Measurements from ENCODE around the gene LCN15. TPM values are rescaled to one million over a fixed set of nuclear protein-coding genes. Genes with fewer than 3 reads are reported as not detected.
A peak's percentile ranks its signal among the peaks of the same experiment; 100 is the strongest.

Gene LCN15
- total and polyA plus RNA-seq, 2 of the 13 experiments (the other 11 are each of a cell fraction or from before 2014, with no cell fraction given): 1.3 to 53.7 TPM

DNA sequence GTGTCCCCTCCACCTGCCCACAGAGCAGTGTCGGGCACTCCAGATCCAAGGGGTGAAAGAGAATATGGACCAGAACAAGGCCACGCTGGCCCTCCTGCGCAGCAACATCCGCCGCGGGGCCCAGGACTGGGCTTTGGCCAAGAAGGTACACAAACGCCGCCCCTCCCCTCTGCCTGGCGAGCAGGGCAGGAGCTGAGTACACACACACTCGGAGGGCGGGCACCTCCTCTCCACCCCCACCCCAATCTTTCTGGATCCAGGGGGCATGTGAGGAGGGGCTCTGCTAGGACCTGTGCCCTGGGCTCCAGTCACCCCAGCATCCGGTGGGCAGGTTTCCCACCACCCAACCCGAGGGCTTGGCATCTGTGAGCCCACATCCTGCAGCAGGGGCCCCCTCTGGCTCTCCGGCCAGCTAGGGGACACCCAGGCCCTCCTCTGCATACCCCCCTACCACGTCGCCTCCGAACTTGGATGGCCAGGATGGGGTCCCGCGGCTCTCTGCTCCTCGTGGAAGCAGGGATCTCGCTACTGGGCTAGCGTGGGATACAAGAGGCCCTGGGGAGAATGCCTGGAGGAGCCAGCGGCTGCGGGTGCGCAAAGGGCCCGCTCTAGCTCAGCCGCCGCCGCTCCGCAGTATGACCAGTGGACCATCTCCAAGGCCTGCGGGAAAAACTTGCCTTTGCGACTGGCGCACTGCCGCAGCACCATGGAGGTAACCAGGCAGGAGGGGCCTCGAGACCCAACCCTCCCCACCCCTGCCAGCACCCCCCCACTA is 34.9 kb upstream of the LCN15 start (continued):
- TF ChIP-seq ZNF260 (CRISPR knock-in tag; IDR thresholded peaks at IDR 0.05; ENCODE audit: borderline replicate concordance, low read depth): no peak
- TF ChIP-seq, protein P1, sequence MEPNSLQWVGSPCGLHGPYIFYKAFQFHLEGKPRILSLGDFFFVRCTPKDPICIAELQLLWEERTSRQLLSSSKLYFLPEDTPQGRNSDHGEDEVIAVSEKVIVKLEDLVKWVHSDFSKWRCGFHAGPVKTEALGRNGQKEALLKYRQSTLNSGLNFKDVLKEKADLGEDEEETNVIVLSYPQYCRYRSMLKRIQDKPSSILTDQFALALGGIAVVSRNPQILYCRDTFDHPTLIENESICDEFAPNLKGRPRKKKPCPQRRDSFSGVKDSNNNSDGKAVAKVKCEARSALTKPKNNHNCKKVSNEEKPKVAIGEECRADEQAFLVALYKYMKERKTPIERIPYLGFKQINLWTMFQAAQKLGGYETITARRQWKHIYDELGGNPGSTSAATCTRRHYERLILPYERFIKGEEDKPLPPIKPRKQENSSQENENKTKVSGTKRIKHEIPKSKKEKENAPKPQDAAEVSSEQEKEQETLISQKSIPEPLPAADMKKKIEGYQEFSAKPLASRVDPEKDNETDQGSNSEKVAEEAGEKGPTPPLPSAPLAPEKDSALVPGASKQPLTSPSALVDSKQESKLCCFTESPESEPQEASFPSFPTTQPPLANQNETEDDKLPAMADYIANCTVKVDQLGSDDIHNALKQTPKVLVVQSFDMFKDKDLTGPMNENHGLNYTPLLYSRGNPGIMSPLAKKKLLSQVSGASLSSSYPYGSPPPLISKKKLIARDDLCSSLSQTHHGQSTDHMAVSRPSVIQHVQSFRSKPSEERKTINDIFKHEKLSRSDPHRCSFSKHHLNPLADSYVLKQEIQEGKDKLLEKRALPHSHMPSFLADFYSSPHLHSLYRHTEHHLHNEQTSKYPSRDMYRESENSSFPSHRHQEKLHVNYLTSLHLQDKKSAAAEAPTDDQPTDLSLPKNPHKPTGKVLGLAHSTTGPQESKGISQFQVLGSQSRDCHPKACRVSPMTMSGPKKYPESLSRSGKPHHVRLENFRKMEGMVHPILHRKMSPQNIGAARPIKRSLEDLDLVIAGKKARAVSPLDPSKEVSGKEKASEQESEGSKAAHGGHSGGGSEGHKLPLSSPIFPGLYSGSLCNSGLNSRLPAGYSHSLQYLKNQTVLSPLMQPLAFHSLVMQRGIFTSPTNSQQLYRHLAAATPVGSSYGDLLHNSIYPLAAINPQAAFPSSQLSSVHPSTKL (CRISPR knock-in tag; IDR thresholded peaks at IDR 0.05): peak; percentile 42; the same call in 1 of the 2 replicates
- TF ChIP-seq, protein P2, sequence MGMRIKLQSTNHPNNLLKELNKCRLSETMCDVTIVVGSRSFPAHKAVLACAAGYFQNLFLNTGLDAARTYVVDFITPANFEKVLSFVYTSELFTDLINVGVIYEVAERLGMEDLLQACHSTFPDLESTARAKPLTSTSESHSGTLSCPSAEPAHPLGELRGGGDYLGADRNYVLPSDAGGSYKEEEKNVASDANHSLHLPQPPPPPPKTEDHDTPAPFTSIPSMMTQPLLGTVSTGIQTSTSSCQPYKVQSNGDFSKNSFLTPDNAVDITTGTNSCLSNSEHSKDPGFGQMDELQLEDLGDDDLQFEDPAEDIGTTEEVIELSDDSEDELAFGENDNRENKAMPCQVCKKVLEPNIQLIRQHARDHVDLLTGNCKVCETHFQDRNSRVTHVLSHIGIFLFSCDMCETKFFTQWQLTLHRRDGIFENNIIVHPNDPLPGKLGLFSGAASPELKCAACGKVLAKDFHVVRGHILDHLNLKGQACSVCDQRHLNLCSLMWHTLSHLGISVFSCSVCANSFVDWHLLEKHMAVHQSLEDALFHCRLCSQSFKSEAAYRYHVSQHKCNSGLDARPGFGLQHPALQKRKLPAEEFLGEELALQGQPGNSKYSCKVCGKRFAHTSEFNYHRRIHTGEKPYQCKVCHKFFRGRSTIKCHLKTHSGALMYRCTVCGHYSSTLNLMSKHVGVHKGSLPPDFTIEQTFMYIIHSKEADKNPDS (CRISPR knock-in tag; IDR thresholded peaks at IDR 0.05): peak; percentile 30
- peak; percentile 11; the same call in 1 of the 2 replicates for TF ChIP-seq KDM3A (CRISPR knock-in tag; IDR thresholded peaks at IDR 0.05; ENCODE audit: low read depth)
- no peak for TF ChIP-seq TRIM24 (CRISPR knock-in tag; IDR thresholded peaks at IDR 0.05)
- peak; percentile 70; the same call in 1 of the 2 replicates for TF ChIP-seq TAF1 (CRISPR knock-in tag; IDR thresholded peaks at IDR 0.05)
- TF ChIP-seq ZNF484 (CRISPR knock-in tag; IDR thresholded peaks at IDR 0.05; ENCODE audit: borderline replicate concordance, low read depth): no peak
- no peak for TF ChIP-seq ZNF878 (CRISPR knock-in tag; IDR thresholded peaks at IDR 0.05)
- TF ChIP-seq, protein P3, sequence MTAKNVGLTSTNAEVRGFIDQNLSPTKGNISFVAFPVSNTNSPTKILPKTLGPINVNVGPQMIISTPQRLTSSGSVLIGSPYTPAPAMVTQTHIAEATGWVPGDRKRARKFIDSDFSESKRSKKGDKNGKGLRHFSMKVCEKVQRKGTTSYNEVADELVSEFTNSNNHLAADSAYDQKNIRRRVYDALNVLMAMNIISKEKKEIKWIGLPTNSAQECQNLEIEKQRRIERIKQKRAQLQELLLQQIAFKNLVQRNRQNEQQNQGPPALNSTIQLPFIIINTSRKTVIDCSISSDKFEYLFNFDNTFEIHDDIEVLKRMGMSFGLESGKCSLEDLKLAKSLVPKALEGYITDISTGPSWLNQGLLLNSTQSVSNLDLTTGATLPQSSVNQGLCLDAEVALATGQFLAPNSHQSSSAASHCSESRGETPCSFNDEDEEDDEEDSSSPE (CRISPR knock-in tag; IDR thresholded peaks at IDR 0.05): peak; percentile 63
- TF ChIP-seq KAT7 (CRISPR knock-in tag; IDR thresholded peaks at IDR 0.05; ENCODE audit: borderline replicate concordance): no peak
- no peak for TF ChIP-seq ZBTB1 (CRISPR knock-in tag; IDR thresholded peaks at IDR 0.05; ENCODE audit: borderline replicate concordance)
- no peak for TF ChIP-seq ELF1 (CRISPR knock-in tag; IDR thresholded peaks at IDR 0.05)
- no peak; the same call in 1 of the 2 replicates for TF ChIP-seq ZNF841 (CRISPR knock-in tag; IDR thresholded peaks at IDR 0.05; ENCODE audit: borderline replicate concordance)
- TF ChIP-seq ARNT2 (CRISPR knock-in tag; IDR thresholded peaks at IDR 0.05; ENCODE audit: low read depth): no peak
- no peak for TF ChIP-seq FOXP1 (IDR thresholded peaks at IDR 0.05)
- TF ChIP-seq FOXP1 (CRISPR knock-in tag; IDR thresholded peaks at IDR 0.05): peak; percentile 78
- TF ChIP-seq SIN3A (IDR thresholded peaks at IDR 0.05; ENCODE audit: borderline replicate concordance, low read depth, low read length): 0 out of 2 replicates have a peak, but pooled peaks have one; percentile 40
- no peak for TF ChIP-seq ZKSCAN5 (CRISPR knock-in tag; IDR thresholded peaks at IDR 0.05)
- TF ChIP-seq ARNTL (CRISPR knock-in tag; IDR thresholded peaks at IDR 0.05): peak; percentile 85
- TF ChIP-seq, protein P4, sequence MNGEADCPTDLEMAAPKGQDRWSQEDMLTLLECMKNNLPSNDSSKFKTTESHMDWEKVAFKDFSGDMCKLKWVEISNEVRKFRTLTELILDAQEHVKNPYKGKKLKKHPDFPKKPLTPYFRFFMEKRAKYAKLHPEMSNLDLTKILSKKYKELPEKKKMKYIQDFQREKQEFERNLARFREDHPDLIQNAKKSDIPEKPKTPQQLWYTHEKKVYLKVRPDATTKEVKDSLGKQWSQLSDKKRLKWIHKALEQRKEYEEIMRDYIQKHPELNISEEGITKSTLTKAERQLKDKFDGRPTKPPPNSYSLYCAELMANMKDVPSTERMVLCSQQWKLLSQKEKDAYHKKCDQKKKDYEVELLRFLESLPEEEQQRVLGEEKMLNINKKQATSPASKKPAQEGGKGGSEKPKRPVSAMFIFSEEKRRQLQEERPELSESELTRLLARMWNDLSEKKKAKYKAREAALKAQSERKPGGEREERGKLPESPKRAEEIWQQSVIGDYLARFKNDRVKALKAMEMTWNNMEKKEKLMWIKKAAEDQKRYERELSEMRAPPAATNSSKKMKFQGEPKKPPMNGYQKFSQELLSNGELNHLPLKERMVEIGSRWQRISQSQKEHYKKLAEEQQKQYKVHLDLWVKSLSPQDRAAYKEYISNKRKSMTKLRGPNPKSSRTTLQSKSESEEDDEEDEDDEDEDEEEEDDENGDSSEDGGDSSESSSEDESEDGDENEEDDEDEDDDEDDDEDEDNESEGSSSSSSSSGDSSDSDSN (CRISPR knock-in tag; IDR thresholded peaks at IDR 0.05): peak; percentile 72
- TF ChIP-seq HOXA9 (CRISPR knock-in tag; IDR thresholded peaks at IDR 0.05; ENCODE audit: borderline replicate concordance): no peak
